ENCODE data around the gene NOS1AP.

- TF ChIP-seq SMAD3 (CRISPR knock-in tag; IDR thresholded peaks at IDR 0.05; ENCODE audit: borderline replicate concordance) (no peak), USF2 (CRISPR knock-in tag; IDR thresholded peaks at IDR 0.05) (no peak), CTCF (IDR thresholded peaks at IDR 0.05) (no peak), JUN (CRISPR knock-in tag; IDR thresholded peaks at IDR 0.05) (no peak), ATF6 (CRISPR knock-in tag; IDR thresholded peaks at IDR 0.05) (no peak), ZNF671 (CRISPR knock-in tag; IDR thresholded peaks at IDR 0.05) (no peak), CREM (CRISPR knock-in tag; IDR thresholded peaks at IDR 0.05) (no peak), MXD4 (CRISPR knock-in tag; IDR thresholded peaks at IDR 0.05; ENCODE audit: borderline replicate concordance) (no peak), AFF4 (CRISPR knock-in tag; IDR thresholded peaks at IDR 0.05; ENCODE audit: borderline replicate concordance) (no peak), NR3C1 (CRISPR knock-in tag; conservative IDR thresholded peaks at IDR 0.05; ENCODE audit: low read depth) (no peak), PREB (CRISPR knock-in tag; IDR thresholded peaks at IDR 0.05; ENCODE audit: borderline replicate concordance) (no peak), SP1 (CRISPR knock-in tag; conservative IDR thresholded peaks at IDR 0.05) (no peak)
Measured at GRCh38 chr1:162204823-162205155, 135.3 kb downstream of the NOS1AP start.

Measured in WTC11 (cell line).